GM04504 (cell line): Measurements from ENCODE around the gene FZR1.
"Not testable (repeated sequence)": the region's sequence is repeated elsewhere in the genome, so short reads cannot be mapped to it uniquely, and the experiment has no call there.

Experiments
- DNase-seq: peaks from one replicate; pipeline ENCODE4 v3.0.0-alpha.2; 2012; ENCODE audit warnings: low read depth

The FZR1 gene

GRCh38 chr19:3547301-3547731 lies 41.2 kb downstream of the FZR1 start:
- DNase-seq = no peak

- no peak for DNase-seq
These were observed 41.7 kb downstream of the FZR1 start for GRCh38 chr19:3547767-3548282.

GRCh38 chr19:3548606-3549005 lies 42.5 kb downstream of the FZR1 start:
- DNase-seq = no peak

- no peak for DNase-seq
These were observed 43.7 kb downstream of the FZR1 start for GRCh38 chr19:3549816-3550215.

- no peak for DNase-seq
These were observed 45.1 kb downstream of the FZR1 start for GRCh38 chr19:3550947-3551791.

- DNase-seq = no peak
These were observed 45.6 kb downstream of the FZR1 start for GRCh38 chr19:3551792-3552095.

DNA sequence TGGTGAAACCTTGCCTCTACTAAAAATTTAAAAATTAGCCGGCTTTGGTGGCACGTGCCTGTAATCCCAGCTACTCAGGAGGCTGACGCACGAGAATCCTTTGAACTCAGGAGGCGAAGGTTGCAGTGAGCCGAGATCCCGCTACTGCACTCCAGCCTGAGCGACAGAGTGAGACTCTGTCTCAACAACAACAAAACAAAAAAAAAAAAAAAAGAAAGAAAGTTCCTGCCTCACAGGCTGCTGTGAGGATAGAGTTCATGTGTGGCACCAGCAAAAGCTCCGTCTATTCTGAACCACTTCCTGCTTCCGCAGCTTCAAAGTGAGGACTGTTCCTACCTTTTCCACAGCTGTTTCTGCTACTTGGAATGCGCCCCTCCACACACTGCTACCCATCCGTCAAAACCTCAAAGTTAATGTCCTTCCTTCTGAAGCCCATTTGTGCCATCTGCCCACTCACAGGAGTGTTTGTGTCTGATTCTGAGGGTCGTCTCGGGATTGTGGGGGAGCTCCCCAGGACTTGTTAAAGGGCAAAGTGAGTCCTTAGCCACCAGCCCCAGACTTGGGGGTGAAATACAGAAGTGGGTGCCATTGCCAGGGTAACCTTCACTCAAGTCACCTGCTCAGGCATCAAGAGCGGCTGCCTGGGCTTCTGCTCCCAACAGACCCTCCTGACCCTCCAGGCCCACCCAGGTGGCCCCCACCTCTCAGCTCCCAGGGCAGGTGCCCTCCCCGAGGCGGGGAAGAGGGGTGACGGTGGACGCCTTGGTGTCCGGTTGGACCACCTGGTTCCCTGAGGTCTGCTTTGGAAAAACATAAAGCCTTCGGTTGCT lies 48.4 kb downstream of the FZR1 start:
- DNase-seq = no peak

DNA sequence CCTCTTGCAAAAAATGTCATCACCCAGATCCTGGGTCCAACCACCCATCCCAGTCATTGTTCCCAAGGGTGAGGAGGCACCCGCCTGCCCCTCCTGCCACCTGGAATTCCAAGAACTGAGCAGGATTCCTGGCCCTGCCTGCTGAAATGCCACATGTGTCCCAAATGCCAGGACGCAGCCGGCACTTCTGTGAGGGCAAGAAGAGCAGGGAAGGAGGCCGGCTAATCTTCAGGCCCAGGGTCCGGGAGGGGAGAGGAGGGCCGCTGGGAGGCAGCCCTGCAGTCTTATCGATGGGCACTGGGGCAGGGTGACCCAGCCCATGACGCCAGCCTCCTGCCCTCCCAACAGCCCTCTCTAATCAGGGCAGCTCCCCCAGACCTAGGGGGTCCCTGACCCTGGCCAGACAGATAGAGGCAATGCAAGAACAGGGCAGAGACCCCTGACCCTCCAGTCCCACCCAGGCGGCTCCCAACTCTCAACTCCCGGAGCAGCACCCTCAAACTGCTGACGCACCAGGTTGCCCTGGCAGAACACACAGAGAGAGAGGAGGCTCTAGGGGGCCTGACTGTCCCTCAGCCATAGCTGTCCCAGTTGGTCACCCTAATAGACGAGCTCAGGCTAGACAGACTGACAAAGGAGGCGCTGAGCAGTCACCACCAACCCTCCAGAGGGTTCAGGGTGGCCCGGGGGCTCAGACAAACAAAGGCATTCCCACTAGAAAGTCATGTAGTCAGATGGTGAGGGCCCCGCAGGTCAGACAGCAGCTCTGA lies 49.7 kb downstream of the FZR1 start:
- DNase-seq = no peak

DNA sequence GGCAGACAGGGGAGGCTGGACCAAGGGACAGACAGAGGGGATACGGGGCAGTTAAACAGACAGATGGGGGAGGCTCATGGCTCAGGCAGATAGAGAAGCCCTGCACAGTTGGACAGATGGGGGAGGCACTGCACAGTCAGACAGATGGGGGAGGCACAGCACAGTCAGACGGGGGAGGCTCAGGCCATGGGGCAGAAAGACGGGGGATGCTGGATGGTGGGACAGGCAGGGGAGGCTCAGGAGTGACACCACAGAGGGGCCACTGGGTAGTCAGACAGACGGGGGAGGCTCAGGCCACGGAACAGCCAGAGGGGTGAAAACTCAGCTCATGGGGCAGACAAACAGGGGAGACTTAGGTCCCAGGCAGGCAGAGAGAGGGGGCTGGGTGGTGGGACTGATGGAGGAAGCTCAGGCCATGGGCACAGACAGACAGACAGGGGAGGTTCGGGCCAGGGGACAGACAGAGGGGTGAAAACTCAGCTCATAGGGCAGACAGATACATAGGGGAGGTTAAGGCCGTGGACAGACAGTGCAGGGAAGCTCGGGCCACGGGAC lies 50.4 kb downstream of the FZR1 start:
- no peak for DNase-seq

DNA sequence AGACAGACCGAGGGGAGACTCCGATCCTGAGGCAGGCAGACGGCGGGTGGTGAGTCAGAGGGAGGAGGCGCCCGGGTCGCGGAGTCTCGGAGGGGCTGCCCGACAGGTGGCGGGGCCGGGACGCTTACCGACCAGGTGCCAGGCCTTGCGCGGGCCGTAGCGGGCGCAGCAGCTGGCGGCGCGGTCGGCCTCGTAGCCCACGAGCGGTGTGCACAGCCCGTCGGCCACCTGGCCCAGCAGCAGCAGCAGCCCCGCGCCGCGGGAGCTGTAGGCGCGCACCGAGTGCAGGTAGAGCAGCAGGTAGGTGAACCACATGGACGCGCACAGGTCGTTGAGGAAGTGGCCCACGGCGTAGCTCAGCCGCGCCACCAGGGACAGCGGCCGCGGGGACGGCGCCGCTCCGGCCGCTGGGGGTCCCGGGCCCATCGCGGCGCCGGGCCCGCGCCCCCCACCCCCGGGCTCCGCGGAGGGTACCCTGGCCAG lies 50.9 kb downstream of the FZR1 start:
- DNase-seq = no peak

GRCh38 chr19:3557461-3558248 lies 51.5 kb downstream of the FZR1 start, which contains the start of gene MFSD12:
TSS of gene MFSD12 (minus strand) at chr19:3557586. CDS start at chr19:3557403, 183 bp downstream.
- DNase-seq = peak; percentile 83

DNA sequence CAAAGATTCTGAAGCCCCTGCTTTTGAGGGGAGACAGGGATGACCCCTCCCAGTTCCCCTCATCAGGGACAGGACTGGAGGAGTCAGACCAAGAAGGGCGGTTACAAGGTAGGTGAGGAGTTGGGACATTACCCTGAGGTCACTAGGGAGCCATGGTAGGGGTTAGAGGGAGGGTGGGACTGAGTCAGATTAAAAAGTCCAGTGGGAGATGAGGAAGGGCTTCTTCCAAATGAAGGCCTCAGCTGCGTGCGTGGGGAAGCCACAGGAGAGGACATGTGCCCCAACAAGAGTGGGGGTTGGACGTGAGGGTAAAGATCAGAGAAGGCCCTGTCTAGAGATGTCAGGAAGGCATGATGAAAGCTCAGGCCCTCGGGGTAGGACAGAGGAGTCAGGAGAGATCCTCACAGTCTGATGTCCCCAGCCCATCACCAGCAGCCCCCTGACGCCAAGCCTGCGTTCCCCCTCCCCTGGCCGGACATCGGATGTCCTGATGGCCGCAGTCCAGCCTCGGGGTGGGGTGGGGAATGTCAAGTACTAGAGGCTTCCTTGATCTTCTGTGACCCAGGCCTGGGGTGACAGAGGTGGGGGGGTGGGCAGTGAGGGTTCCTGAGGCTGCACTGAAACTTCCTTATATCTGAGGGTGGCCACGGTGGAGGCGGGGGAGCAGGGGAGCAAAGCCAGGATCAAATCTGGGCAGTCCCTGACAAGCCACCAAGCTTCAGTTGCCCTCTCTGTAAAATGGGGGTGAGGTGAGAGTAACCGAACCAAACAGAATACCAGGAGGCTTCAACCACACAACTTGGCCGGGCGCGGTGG lies 57.8 kb downstream of the FZR1 start:
- no peak for DNase-seq

DNA sequence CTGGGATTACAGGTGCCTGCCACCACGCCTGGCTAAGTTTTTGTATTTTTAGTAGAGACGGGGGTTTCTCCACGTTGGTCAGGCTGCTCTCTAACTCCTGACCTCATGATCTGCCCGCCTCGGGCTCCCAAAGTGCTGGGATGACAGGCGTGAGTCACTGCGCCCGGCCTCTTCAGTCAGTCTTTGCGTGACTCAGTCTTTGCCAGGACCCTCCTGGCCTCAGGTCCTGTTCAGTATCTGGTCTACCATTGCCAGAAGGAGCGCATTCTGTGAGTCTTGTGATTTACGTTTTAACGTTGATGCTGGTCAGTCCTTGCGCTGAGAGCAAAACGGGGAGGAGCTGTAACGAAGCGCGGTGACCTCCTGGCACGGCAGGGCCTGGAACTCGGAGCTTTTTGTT lies 59.0 kb downstream of the FZR1 start:
- DNase-seq = no peak

DNA sequence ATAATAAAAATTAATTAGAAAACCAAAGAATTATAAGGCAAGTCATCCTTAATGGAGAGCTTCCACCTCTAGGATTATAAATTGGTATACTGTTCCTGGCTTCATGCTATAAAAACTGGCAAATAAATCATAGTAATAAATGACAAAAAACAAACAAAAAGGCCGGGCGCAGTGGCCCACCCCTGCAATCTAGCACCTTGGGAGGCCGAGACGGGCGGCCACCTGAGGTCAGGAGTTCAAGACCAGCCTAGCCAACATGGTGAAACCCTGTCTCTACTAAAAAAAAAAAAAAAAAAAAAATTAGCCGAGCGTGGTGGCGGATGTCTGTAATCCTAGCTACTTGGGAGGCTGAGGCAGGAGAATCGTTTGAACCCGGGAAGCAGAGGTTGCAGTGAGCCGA lies 63.9 kb downstream of the FZR1 start:
- not testable (repeated sequence) for DNase-seq

- DNase-seq = no peak
These were observed 64.5 kb downstream of the FZR1 start for GRCh38 chr19:3570606-3571011.

DNA sequence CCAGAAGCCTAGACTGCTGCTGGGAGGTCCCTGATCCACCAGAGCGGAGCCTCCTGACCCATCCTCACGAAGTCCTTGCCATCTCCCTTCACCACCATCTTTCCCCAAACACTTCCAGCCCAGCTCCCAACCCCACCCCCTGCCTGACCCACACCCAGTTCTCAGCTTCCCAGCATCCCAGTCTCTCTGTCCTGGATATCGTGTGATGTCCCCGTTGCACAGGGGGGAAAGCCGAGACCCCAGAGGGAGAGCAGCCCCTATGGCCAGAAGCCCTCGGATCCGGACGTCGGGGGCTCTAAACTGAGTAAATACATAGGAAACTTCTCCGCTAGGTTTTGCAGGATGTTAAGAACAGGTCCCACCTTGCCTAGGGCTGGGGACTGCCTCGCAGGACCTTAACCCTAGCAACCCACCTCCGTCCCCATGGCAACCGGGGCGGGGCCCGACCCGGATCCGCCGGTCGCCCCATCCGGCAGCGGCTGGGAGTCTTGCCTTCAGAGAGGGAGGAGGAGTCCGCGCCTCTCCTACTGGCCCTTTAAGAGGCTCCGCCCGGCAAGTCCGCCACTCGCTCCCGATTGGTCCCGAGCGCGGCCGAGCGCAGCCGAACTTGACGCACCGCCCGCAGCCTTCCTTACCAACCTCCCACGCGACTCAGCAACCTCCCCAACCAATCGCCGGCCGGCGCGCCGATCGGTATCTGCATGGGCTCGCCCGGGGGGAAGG lies 66.2 kb downstream of the FZR1 start:
- peak; percentile 99 for DNase-seq

DNA sequence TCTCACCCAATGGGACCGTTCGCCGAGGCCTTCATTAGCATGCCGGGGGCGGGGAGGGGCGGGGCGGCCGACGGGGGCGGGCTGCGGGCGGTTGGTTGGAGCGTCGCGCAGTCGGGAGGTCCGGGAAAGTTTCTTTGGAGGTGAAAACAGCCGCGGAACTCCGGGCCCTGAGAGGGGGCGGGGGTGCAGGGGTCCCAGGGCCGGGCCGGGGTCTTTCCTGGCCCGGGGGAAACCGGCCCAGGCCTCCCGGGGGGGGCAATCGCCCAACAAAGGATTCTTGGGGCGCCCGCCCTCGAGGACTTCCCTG lies 66.7 kb downstream of the FZR1 start, which contains the start of gene HMG20B:
Gene HMG20B, plus strand, starts transcription at position 90 of the 307 bp plus-strand sequence. CDS start 366 bp downstream, outside the sequence.
- no peak for DNase-seq

- DNase-seq = no peak
These were observed 67.2 kb downstream of the FZR1 start for GRCh38 chr19:3573162-3573857.
